GM12873 (cell line): ENCODE results near the gene PI4K2B.

Experiments used
- CTCF ChIP-seq: IDR thresholded peaks from 2 replicates; pipeline ENCODE4 v1.5.1; 2012; ENCODE audit warnings: low read depth, mild to moderate bottlenecking, moderate library complexity, low read length, control low read depth; ENCODE audit not compliant: insufficient read depth; ENCODE audit errors: missing control alignments

Gene PI4K2B

GRCh38 chr4:25320773-25321172 is 86.9 kb downstream of the PI4K2B start:
- no peak for TF ChIP-seq CTCF

GRCh38 chr4:25321703-25322102 is 87.9 kb downstream of the PI4K2B start:
- no peak for TF ChIP-seq CTCF
